DOHH2 (cell line): Measurements from ENCODE around the gene MOB3C.

Experiments used
- H3F3A ChIP-seq: fragments of 200-600 bp; sonication (generic), shearing (Covaris generic); 2 replicates; pipeline ENCODE4 v1.6.0; 2016; ENCODE audit warnings: antibody characterized with exemption, mild to moderate bottlenecking; ENCODE audit not compliant: control insufficient read depth, insufficient read depth
- H3K27ac ChIP-seq: fragments of 200-600 bp; sonication (generic); 2 replicates; pipeline ENCODE4 v1.5.1; 2014; ENCODE audit warnings: low read depth, mild to moderate bottlenecking, low read length, moderate library complexity
- H3K27me3 ChIP-seq: fragments of 200-600 bp; sonication (generic); 2 replicates; pipeline ENCODE4 v1.6.1; 2014; ENCODE audit warnings: mild to moderate bottlenecking, low read length, mixed read lengths; ENCODE audit not compliant: control insufficient read depth
- H3K36me3 ChIP-seq: fragments of 200-600 bp; sonication (generic); 2 replicates; pipeline ENCODE4 v1.6.1; 2014; ENCODE audit warnings: mild to moderate bottlenecking, low read length, moderate library complexity, mixed read lengths; ENCODE audit not compliant: control insufficient read depth
- H3K4me1 ChIP-seq: fragments of 200-600 bp; sonication (generic); 2 replicates; pipeline ENCODE4 v1.6.1; 2014; ENCODE audit warnings: mild to moderate bottlenecking, low read length, mixed read lengths; ENCODE audit not compliant: control insufficient read depth
- H3K4me2 ChIP-seq: fragments of 200-600 bp; sonication (generic); 2 replicates; pipeline ENCODE4 v1.6.0; 2014; ENCODE audit warnings: mild to moderate bottlenecking, low read length, moderate library complexity
- H3K4me3 ChIP-seq: fragments of 200-600 bp; sonication (generic); 2 replicates; pipeline ENCODE4 v1.5.1; 2014; ENCODE audit warnings: mild to moderate bottlenecking, low read length, mixed read lengths
- H3K79me2 ChIP-seq: fragments of 200-600 bp; sonication (generic); 2 replicates; pipeline ENCODE4 v1.6.1; 2014; ENCODE audit warnings: mild to moderate bottlenecking, low read length, mixed read lengths; ENCODE audit not compliant: control insufficient read depth
- H3K9me2 ChIP-seq: fragments of 200-600 bp; sonication (generic); replicated peaks from 2 replicates; pipeline ENCODE4 v1.6.1; 2014; ENCODE audit warnings: mild to moderate bottlenecking, low read length, mixed read lengths; ENCODE audit not compliant: control insufficient read depth
- H3K9me3 ChIP-seq: fragments of 200-600 bp; sonication (generic); 2 replicates; pipeline ENCODE4 v1.6.1; 2014; ENCODE audit warnings: antibody characterized with exemption, low read length, mixed read lengths; ENCODE audit not compliant: control insufficient read depth, insufficient read depth
- H4K20me1 ChIP-seq: fragments of 200-600 bp; sonication (generic); 2 replicates; pipeline ENCODE4 v1.6.0; 2014; ENCODE audit warnings: low read depth, mild to moderate bottlenecking, antibody characterized with exemption, low read length, moderate library complexity; ENCODE audit not compliant: control insufficient read depth, insufficient read depth
- EZH2phosphoT487 ChIP-seq: fragments of 200-600 bp; sonication (generic); IDR thresholded peaks from 2 replicates; pipeline ENCODE4 v1.6.1; 2017; ENCODE audit warnings: borderline replicate concordance, mild to moderate bottlenecking, antibody characterized with exemption, low read length, moderate library complexity, mixed read lengths
- TF ChIP-seq, protein P1 (sequence below): fragments of 200-600 bp; sonication (generic); IDR thresholded peaks from one replicate; pipeline ENCODE4 v1.5.1; 2014; ENCODE audit warnings: antibody characterized with exemption, mild to moderate bottlenecking, low read depth, low read length; ENCODE audit not compliant: poor library complexity, severe bottlenecking

The MOB3C gene

DNA sequence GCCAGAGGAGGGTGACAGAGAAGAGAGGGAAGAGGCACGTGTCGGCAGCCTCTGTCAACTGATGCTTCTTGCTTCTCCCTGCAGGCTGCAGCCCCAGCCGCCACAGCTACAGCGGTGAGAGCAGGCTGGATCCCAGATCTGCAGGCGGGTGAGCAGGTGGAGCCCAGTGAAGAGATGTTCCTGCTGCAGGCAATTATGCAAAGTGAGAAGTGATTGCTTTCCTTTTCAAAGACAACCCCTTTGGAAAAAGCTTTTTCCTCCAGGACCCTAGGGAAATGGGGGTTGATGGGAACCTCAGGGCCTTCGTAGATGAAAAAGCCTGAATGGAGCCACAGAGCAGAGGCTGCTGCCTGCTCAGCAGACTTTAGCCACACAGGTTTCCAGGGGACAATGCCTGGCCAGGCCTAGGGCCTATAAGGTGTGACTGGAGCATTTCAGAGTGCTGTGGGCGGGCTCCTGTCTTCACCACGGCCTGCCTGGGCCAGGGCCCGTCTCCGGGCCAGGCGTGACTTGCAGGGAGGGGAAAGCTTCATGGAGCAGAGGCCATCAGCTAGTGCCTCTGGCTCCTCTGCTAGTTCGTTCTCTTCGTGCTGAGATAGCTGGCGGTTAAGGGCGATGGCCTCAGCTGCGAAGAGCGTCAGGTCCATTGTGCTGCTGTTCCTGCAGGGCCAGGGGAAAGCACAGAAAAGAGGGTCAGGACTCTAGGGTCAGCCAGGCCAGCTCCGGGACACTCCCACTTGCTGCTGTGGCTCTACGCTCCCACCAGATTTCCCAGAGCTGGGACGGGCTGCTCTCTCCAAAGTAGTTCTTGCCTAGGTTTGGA lies 58.3 kb downstream of the MOB3C start:
- Histone ChIP-seq H3K9me3 (no peaks in the 10 kb centered on the region), H3K79me2 (no peaks in the 10 kb centered on the region), H3K27me3 (no peaks in the 10 kb centered on the region), H3F3A (no peaks in the 10 kb centered on the region), H4K20me1 (no peaks in the 10 kb centered on the region), H3K4me1 (no peaks in the 10 kb centered on the region), H3K4me3 (no peak overlapping the region), H3K36me3 (no peaks in the 10 kb centered on the region), H3K27ac (no peak overlapping the region), H3K4me2 (no peak overlapping the region), H3K9me2 (no peaks in the 10 kb centered on the region)
- TF ChIP-seq EZH2phosphoT487 = no peak
- TF ChIP-seq, protein P1, sequence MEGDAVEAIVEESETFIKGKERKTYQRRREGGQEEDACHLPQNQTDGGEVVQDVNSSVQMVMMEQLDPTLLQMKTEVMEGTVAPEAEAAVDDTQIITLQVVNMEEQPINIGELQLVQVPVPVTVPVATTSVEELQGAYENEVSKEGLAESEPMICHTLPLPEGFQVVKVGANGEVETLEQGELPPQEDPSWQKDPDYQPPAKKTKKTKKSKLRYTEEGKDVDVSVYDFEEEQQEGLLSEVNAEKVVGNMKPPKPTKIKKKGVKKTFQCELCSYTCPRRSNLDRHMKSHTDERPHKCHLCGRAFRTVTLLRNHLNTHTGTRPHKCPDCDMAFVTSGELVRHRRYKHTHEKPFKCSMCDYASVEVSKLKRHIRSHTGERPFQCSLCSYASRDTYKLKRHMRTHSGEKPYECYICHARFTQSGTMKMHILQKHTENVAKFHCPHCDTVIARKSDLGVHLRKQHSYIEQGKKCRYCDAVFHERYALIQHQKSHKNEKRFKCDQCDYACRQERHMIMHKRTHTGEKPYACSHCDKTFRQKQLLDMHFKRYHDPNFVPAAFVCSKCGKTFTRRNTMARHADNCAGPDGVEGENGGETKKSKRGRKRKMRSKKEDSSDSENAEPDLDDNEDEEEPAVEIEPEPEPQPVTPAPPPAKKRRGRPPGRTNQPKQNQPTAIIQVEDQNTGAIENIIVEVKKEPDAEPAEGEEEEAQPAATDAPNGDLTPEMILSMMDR = no peak
